HG03097 (cell line): ENCODE data around the gene ABHD15.
A peak's percentile ranks its signal among the peaks of the same experiment; 100 is the strongest.

Source experiments
- ATAC-seq: cut with Tn5 transposase; IDR thresholded peaks from one replicate; pipeline ENCODE4 v1.9.1; 2021; ENCODE audit not compliant: unreplicated experiment, low FRiP score

The ABHD15 gene

GRCh38 chr17:29583324-29584248, 16.7 kb upstream of the ABHD15 start:
- ATAC-seq: no peak

- ATAC-seq: no peak
Observed at GRCh38 chr17:29582772-29583171, 15.9 kb upstream of the ABHD15 start.

DNA sequence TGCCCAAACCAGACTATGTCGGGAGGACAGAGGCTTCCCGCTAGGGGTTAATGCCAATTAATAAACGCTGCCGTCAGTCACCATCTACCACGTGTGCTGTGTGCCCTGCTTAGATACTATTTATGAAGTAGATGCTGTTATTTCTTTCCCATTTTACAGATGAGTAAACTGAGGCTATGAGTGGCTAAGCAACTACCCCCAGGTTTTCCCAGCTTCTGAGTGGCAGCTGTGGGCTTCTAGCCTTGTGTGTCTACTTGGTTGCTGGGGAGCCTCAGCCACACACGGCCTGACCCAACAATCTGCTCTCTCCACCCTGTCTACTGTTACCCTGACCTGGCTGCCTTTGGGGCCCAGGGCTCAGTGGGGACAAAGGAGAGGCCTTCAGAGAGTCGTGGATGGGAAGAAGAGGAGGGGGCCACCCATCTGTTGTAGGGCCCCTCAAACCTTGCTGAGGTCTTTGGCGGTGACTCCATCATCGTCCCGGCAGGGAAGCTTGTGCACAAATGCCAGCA, 15.5 kb upstream of the ABHD15 start:
- ATAC-seq: no peak

GRCh38 chr17:29581583-29582253, 14.9 kb upstream of the ABHD15 start:
- ATAC-seq: no peak

- peak; percentile 72 for ATAC-seq
Observed at GRCh38 chr17:29579866-29580771, 13.3 kb upstream of the ABHD15 start.

- ATAC-seq: no peak
Observed at GRCh38 chr17:29578626-29579485, 12.0 kb upstream of the ABHD15 start.

- ATAC-seq: no peak
Observed at GRCh38 chr17:29577385-29578211, 10.8 kb upstream of the ABHD15 start.

DNA sequence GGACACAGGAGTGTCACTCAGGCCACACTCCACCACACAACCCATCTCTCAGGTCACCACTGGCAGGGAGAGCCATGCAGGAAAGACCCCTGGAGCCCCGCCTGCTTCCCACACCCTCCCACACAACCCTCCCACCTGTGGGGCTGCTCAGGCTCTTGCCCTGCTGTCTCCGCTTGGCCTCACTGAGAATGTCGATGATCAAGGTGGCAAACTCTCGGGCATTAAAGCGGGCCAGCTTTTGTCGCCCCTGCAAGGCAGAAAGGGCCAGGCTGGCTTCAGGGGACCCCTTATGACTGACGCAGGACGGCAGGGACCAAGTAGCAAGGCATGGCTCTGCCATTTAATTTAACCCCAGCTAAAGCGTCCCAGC, 10.1 kb upstream of the ABHD15 start:
- no peak for ATAC-seq

DNA sequence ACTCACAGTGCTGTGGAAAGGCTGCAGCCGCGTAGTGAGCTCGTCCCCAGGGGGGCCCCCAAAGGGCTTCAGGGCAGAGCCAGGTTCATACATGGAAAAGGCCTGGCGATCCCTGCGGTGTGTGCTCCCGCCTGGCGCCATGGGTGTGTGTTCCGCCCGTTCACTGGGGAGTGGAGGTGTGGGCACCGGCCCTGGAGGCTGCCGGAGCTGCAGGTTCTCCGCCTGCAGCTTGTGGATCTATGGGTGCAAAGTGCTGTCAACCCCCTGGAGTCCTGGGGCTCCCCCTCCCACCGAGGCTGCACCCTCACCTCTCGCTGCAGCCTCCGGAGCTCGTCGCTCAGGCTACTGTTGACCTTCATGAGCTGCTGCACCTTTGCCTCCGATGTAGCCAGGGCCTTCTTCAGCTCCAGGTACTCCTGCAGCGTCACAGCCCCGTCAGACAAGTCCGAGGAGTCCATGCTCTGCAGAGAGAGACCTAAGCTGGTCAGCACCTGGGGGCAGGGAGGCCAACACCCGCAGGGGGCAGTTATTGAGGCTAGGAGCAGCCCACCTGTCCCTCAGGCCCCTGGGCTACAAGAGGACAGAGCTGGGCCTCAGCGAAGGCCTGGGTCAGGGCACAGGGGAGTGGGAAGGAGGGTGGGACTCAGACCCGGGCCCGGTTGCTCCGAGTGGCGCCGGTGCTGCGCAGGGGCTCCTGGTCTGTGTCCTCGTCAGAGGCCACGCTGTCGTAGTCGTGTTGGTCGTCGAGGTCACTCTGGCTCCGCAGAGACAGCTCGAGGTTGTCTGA, 9.6 kb upstream of the ABHD15 start:
- no peak for ATAC-seq

DNA sequence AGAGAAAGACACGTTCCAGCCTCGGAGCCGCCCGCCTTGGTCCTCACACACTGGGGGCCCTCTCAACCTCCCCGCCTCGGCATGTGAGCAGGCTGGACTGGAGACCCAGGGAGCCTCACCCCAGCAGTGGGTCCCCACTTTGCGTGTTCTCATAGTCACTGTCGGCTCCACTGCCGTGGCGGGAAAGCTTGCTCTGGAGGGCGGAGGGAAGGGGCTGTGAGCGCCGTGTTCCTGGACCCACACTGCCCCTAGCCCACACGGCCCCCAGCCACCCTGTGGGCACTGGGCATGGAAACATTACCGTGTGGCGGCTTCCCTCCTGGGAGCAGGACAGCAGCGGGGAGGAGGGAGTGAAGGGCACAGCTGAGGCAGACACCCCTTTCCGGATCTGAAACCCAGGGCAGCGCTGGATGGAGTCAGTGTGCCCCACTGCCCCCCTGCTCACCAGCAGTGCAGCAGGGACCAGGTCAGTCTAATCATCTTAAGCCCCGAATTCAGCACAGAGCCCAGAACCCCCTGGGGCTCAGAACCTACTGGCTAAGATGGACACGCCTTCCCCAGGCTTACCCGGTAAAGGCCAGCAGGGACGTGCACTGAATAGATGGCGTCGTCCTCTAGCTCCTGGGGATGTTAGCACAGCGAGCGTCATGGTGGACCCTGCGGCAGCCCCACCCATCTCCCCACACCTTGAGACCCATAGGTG, 8.8 kb upstream of the ABHD15 start:
- ATAC-seq: no peak

GRCh38 chr17:29574732-29575510, 8.1 kb upstream of the ABHD15 start:
- no peak for ATAC-seq

DNA sequence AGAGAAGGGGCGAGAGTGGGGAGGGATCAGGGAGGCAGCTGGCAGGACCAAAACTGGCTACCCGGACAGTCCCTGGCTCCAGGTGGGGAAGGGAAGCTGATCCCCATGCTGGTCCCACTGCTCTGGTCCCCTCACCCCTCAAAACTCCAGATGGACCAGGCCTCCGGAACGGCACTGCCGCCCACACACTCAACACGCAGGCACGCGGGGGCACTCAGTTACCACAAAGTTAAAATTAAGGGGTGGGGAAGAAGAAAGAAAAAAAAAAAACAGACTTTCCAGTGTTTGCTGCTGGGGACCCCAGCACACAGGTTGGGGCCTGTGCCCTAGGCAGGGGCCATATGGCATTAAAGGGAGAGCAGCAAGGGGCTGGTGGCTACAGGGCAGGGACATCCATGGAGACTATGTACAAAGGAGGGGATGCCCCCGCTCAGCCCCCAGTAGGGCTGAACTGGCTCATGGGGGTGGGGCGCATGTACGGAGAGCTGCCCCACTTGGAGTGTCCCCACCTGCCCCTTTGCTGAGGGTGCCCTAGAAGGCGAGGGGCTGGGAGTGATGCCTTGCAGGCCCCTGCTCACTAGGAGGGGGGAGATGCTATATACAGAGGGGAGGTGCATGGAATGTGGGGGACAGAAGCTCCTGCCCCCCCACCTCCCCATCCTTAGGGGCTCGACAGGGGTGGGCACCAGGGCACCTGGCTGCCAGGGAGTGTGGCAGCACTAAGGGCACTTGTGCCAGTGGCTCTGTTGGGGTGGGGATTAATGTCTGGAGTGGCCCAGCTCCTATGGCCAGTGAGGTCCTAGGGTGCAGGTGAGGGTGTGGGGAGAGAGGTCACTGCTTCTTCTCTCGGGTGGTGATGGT, 7.3 kb upstream of the ABHD15 start:
- ATAC-seq: no peak

DNA sequence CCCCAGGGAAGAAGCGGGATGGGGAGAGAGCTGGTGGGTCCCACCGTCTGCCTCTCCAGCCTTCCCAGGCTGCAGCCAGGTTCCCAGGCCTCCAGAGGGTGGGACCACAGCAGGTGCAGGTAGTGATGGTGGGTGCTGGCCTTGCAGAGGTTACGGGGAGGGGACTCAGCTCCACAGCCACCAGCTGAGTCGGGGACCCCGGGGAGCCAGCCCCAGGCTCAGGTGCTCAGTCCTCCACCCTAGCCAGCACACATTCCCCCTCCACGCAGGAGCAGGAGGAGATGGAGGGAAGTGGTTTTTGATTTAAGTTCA, 6.7 kb upstream of the ABHD15 start:
- no peak for ATAC-seq

- ATAC-seq: no peak
Observed at GRCh38 chr17:29572691-29573557, 6.1 kb upstream of the ABHD15 start.
